GM19238 (cell line): Measurements from ENCODE around the gene TMUB1.
A peak's percentile ranks its signal among the peaks of the same experiment; 100 is the strongest.

Source experiments
- DNase-seq: peaks from one replicate; pipeline ENCODE4 v3.0.0; 2011; ENCODE audit warnings: low spot score; ENCODE audit not compliant: insufficient read length

The TMUB1 gene

GRCh38 chr7:151086802-151087244, 3.5 kb upstream of the TMUB1 start:
- DNase-seq: no peak

DNA sequence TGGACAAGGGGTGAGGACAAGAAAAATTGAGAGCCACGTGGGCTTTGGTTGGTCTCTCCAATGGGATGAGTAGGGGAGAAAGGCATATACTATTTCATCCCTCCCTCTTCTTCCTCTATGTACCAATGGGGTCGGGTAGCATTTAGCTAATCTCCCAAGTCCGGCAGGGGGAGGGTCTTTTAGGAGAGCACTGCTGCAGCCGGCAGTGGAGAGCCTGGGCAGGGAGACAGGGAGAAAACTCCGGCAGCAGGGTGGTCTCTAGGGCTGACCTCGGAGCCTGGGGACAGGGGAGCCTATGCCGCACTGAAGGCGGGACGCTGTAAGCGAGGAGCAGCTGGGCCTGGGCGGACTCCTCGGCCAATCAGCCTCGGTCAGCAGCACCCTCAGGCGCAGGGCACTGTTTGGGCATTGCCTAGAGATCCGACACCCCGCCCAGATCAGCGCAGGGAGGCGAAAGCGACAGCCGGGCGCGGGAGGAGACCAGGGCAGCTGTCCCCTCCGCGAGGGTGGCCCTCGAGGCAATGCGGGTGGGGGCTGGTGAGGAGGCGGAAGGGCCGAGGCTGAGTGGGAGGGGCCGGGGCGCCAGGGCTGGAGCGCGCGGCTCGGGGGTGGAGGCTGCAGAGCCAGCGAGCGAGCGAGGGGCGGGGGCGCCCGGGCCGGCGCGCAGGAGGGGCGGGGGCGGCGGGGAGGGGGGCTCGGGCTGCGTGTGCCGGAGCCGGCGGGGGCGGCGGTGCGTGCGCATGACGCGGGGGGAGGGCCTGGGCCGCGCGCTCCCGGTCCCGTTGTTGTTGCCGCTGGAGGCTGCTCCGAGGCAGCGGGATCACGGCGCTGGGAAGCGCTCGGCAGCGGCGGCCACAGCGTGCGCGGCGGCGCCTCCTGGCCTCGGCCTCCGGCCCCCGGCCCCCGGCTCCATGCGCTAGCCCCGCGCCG, 2.7 kb upstream of the TMUB1 start, which contains the start of gene AGAP3:
Gene AGAP3 (plus strand): TSS at position 785 of the 930 bp plus-strand sequence. CDS start 267 bp downstream, outside the sequence.
- DNase-seq: peak; percentile 94

DNA sequence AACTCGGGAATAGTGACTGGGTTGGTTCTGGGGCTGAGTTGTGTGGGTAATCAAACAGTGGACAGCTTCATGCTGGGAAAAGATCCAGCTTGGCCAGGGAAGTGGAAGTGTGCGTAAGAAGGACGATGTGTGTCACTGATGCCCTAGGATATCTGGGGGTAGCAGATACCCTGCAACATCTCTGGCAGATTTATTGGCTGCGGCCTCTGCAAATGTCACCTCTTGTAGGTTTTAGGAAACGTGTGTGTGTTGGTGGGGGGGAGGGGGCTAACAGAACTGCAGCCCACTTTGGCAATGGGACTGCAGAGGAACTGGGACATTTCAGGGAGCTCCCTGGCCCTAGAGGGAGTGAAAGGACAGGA, 2.0 kb upstream of the TMUB1 start:
- no peak for DNase-seq

DNA sequence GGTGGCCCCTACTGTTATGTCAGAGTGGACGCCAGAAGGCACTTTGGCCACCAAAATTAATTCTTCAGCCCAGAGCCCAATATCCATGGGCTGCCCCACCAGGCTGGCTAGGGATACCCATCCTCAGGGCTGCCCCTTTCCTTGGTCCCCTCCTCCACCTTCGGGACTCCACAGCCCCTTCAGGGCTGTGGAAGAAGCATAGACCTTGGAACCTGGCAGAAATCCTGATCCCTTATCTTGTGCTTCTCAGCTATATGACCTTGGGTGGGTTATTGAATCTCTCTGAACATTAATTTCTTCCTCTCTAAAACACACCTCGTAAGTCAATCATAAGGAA, 499 bp upstream of the TMUB1 start:
- no peak for DNase-seq

GRCh38 chr7:151082141-151083070, 887 bp downstream of the TMUB1 start:
- DNase-seq: no peak

GRCh38 chr7:151081170-151082101, 1.9 kb downstream of the TMUB1 start:
- no peak for DNase-seq

DNA sequence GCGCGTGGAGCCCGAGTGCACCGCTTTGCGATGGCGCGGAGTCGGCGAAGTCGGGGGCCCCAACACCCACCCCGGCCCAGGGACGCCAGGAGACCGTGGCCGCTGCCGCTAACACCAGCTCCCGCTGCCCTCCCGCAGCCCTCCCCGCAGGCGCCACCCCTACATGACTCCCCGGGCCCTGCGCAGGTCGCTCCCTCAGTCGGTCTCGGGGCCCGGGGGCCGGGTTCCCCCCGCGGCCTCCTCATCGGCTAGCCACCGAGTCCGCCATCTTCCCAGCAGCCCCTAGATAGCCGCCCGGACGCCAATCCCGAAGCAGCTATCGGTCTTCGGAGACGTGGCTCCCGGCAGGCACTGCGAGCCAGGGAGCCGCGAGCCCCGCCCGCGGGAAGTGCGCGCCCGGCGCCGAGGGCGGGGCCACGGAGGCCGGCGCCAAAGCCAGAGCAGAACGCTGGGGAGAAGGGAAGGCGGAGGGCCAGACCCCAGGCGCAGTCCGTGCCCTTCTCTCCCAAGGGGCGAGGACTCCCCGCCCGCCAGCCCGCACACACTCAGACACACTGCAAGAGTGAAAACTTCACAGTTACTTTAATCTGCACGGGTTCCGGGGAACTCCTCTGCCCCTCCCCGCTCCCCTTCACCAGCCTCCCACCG, 2.6 kb downstream of the TMUB1 start, which contains the start of gene FASTK:
Gene FASTK (minus strand): TSS at position 288 of the 648 bp plus-strand sequence. CDS start 43 bp downstream, at position 245.
- peak; percentile 99 for DNase-seq

DNA sequence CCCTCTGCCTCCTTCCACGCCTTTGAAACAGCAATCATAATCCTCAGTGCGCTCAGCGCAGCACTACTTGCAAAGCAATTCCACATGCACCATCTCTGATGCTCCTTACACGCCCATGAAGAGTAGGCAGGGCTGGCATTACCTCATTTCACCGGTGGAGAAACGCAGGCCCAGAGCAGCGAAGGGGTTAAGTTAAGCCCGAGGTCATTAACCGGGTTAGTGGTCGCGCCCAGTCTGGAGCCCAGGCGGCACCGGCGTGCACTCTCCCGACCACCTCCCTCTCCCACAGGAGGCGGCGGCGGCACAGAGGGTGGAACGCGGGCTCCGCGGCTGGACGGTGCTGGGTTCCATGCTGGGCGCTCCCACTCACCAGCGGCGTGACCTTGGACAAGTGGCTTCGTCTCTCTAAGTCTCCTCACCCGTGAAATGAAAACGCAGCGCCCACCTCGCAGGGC, 3.2 kb downstream of the TMUB1 start:
- no peak for DNase-seq

GRCh38 chr7:151079199-151079910, 3.9 kb downstream of the TMUB1 start:
- DNase-seq: no peak

DNA sequence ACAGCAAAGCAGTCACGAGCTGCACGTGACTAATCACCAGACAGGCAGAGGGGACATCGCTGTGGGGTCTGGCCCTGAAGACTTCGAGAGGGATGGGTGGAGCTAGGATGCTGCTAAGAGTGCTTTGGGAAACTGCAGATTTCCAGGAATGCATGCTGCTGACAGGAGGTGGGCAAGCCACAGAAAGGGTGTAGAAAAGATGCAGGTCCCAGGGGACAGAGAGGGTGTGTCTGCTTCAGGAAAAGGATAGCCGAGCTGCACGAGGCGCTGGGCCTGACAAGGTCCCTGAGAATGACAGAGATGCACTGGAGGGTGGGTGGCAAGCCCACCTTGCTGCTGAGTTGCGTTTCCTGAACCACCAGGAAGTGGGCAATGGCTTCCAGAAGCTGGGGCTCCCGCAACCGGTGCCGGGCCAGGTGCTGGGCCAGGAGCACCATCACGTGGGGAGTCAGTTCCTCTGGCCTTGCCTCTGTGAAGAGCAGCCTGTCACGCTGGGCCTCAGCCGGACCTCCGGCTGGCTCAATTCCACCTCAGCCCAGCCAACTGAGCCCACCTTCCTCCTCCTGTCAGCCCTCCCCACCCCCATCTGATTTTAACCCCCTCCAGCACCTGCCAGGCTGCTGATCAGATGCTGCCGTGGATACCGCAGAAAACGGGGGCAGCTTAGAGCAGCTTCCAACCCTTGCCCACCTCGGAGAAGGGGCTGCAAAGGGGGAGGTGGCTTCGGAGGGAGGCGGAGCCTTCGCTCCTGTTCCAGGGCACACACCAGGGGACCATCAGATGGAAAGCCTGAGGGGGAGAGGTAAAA, 4.9 kb downstream of the TMUB1 start:
- no peak for DNase-seq

DNA sequence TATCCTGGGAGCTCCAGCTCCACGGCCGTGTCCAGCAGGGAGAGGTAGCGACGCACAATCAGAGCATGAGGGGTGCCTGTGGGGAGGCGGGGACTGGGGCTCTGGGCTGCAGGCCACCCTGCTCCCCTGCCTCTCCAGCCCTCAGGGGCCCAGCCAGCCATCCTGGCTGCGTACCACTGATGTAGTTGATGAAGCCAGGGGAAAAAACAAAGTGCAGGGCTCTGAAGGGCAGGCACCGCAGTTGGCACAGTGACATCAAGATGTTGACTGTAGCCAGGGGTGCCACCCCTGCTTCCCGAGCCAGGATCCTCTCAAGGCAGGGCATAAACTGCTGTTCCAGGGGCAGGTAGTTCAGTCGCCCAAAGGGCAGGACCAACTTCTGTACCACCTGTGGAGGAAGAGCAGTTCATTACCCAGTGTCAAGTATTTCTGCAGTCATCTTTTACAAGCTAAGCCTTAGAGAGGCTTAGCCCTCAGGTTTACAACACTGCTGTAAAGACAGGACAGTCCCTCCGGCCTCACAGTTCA, 5.5 kb downstream of the TMUB1 start:
- DNase-seq: no peak

DNA sequence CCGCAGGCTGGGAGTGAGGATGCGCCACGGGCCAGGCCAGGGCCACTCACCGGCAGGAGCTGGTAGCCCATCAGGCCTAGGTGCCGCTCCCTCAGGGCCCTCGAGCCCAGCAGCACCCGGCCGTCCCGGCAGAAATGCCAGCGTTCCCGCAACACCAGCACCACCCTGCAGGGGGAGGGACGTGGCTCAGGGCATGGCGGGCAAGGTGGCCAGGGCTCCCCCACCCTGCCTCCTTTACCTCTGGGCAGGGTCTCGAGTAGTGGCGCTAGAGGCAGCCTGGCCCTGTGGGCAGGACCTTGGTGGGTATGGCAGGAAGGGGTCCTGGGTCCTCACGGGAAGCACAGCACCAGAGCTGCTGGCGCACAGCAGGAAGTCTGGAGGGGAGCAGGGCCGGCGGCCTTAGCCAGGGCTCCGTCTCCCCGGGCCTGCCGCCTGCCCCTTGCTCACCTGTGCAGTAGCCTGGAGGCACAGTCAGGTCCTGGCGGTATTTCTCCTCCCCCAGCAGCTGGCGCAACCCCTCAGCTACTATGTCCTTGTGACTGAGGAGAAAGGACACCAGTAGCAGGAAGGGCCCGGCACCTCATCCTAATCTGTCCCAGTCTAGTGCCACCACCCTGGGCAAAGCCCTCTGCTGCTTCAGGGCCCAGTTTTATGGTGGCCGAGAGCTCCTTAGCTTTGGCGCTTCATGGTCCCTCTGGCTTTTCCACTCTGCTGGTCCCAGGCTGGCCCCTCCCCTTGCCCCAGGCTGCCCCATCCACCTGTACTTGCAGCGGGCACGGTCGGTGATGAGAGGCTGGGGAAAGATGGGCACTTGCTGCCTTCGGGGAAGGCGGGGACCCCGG, 6.2 kb downstream of the TMUB1 start:
- no peak for DNase-seq

GRCh38 chr7:151075978-151076426, 7.3 kb downstream of the TMUB1 start:
- DNase-seq: no peak

GRCh38 chr7:151075662-151075971, 7.7 kb downstream of the TMUB1 start:
- no peak for DNase-seq

DNA sequence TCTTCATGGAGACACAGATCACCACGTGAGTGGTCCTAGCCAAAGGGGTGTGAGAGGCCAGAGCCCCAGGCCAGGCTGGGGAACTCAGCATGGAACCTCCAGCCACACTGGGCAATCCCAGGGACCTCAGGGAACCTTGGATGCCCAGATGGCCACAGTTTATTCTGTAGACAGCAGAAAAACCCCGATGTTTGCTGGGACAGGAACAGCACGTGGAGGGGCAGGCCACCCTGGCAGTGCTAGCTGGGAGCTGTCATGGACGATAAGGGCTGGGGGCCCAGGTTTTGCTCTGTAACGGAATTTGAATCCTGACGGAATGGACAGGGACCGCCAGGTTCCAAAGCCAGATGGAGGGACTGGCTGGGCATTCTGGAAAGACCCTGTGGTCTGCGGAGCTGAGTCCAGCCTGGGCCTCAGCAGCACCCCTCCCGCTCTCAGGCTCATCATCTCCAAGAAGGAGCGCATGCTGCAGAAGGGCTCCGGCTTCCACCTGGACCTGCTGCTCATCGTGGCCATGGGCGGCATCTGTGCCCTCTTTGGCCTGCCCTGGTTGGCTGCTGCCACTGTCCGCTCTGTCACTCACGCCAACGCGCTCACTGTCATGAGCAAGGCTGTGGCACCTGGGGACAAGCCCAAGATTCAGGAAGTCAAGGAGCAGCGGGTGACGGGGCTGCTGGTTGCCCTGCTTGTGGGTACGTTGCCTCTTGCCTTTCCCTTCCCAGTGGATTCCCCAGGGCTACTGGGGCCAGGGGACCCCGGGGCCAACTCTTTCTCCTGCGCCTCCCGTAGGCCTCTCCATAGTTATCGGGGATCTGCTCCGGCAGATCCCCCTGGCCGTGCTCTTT, 8.3 kb downstream of the TMUB1 start:
- no peak for DNase-seq

DNA sequence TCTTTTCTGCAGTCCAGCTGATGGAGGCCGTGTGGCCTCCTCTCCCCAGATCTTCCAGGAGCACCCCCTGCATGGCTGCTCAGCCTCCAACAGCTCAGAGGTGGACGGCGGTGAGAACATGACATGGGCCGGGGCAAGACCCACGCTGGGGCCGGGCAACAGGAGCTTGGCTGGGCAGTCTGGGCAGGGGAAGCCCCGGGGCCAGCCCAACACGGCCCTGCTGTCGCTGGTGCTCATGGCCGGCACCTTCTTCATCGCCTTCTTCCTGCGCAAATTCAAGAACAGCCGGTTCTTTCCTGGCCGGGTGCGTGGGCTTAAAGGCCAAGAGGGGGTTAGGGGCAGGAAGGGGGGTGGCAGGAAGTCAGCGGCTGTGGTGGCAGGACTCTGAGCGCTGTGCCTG, 9.3 kb downstream of the TMUB1 start:
- no peak for DNase-seq
